Activated T-cell treated with anti-CD3 and anti-CD28 coated beads, Interleukin-2, amount 50 U/mL, for 48 hours (primary cell): ENCODE results near the gene NHS.

Experiments
- DNase-seq, 2 experiments: peaks; one replicate each; pipeline ENCODE4 v3.0.0-alpha.2; 2020

Gene NHS

DNA sequence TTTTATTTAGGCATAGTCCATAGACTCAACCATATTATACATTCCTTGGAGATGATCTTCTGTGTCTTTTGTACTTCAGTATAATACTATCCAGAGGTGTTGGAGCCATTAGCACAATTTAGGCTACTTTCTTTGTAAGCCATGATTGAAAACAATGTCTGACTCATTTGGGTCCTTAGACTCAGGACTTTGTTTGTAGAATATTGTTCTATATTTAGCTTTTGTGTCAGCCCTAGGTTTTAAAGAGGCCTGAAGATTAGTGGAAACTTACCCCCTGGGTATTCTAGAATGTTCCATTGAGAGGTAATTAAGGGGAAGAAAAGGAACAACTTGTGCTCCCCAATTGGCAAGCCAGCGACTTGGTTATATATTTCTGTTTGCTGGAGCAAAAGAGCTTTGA is 217.1 kb downstream of the NHS start:
- no peak for DNase-seq

DNA sequence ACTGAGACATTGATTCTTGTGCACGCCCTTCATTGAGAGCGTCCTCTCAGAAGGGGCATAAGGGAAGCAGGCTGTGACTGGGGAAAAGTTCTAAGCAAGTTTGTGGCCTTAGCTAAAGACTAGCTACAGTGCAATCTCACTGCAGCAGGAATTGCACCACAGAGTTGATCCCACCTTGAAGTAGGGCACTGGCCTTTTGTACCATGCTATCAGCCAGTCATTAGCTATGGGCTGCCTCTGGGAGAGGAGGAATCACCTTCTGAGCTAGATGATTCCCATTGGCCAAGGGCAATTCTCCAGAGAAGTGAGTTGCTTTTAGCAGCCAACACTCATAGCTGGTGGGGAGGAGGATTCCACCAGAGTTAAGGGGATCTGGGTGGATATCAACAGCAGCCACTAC is 219.7 kb downstream of the NHS start:
- DNase-seq, result no peak

DNA sequence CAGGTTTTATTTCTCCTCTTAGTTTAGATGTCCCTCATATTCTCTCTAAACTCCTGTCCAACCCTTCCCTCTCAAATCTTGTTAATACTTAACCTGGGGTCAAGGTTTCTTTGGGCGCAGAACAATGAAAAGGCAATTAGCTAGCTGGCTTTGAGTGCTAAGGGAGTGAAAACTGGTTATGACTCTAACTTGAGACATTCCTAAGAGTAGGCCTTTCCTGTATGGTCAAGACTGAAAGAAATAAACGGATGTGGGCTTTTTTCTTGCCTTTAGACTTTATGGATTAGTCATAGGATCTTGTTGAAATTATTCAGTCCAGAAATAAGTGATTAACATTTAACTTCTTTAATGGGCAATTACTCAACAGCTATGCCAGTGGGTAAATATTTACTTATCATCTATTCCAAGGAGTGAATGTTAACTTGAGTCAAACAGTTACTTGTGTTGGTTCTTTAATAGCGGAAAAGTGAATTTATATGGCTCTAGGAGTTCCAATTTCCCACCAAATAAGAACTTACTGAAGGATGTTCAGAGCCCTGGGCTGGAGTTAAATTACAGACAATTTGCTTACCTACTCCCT is 220.5 kb downstream of the NHS start:
- DNase-seq, result no peak

DNA sequence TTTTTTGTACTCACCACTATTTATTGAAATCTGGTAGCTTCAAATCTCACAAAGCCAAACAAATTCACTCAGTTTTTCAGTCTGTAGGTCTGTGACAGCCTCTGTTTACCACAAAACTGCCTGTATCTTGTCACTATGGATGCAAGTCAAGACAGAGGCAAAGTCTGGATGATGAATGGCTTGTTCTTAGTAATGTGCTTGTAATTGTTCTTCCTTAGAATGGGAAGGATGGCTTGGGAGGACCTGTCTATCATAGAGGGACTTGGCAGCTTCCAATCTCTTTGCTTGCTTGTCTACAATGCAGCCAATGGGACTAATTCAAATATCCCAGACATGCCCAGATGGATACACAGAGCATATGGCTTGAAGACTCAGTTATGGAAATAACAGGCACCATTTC is 221.1 kb downstream of the NHS start:
- DNase-seq, result no peak

DNA sequence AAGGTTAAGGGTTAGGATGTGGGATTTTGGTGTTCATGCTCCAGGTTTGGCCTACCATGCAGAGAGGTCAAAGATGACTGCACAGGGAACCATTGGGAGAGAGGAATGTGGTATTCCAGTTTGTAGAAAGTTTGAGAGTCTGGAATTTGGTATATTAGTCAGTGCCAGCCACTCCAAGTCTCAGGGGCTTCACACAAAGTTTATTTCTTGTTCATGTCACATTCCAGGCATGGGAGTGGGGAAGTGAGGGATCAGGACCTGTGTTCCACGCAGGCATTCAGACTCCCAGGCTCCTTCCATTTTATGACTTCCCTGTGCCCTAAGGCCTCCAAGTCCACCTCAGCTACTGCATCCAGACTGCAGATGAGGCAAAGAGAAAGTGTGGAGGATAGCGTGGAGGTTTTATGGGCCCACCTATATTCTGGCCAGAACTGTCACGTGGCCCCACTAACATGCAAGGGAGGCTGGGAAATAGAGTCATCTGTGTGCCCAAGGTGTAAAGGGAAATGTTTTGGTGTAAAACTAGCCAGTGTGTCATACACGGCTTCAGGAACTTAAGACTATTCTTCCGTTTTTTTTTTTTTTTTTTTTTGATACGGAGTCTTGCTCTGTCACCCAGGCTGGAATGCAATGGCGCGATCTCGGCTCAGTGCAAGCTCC is 221.7 kb downstream of the NHS start:
- DNase-seq, result no peak

DNA sequence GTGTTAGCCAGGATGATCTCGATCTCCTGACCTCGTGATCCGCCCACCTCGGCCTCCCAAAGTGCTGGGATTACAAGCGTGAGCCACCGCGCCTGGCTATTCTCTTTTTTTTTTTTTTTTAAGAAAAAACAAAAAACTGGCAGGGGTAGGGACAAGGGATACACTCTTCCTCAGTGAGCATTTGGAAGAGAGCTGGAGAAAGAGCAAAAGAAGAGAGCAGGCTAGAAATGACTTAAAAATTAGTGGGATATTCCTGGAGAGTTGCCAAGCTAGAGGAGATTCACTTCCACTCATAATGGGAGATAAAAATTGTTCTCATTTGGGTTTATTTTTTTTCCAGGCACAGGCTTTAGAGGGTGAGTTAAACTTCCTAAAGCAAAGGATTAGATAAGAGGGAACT is 222.3 kb downstream of the NHS start:
- DNase-seq, result no peak

DNA sequence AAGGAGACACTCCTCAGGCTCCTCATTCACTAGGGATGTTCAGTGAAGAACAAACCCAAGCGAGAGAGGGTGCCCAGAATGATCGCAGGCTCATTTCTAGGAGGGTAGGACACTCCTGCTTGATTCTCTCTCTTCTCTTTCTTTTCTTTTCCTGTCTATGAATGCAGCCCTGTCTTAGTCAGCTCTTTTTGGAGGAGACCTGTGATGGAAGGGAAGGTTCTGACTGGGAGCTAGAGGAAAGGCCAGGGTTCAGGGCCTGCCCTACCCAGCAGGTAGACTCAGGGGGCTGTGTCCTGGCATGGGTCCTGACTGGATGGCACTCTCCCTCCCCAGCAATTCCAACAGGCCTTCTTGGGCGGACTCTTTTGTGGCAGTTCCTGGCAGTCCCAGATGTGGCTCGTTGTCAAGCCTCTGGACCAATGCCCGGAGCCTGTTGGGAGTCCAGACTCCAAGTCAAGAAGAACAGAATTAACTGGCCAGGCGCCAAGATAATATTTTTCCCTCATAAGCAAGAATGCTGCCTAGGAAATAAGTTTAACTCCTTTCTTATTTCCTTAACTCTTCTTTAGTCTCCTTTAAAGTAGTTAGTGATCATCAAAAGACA is 222.9 kb downstream of the NHS start:
- DNase-seq, result no peak

DNA sequence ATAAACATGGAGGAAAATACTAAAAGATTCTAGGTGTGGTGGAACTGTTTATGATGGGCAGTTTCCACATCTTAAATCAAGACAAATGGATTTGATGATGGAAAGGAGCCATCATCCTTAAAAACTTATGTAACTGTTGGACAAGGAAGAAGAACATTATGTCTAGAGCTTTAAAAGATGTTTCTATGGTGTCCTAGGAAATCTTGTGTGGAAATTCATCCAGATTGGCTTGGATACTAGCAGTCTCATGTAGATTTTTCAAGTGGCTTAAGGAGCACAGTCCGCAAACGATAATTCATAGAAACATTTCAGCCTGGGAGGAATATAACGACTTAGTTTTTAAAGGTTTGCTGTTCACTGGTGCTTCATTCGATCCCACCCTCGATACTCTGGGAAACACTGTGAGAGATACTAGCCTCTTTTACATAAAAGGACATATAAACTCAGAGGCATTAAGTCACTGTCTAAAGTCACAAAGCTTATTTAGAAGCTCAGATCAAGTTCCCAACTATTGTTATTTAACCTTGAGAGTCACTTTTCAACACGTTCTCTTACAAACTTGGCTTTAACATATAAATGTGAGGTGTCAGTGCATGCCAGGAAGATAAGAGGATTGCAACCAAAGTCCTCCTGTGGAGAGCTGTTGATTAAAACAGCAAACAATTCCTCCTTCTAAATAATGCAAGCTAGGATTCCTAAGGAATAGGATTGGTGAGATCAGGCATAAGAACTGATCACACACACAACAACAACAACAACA is 226.6 kb downstream of the NHS start:
- DNase-seq, result no peak

DNA sequence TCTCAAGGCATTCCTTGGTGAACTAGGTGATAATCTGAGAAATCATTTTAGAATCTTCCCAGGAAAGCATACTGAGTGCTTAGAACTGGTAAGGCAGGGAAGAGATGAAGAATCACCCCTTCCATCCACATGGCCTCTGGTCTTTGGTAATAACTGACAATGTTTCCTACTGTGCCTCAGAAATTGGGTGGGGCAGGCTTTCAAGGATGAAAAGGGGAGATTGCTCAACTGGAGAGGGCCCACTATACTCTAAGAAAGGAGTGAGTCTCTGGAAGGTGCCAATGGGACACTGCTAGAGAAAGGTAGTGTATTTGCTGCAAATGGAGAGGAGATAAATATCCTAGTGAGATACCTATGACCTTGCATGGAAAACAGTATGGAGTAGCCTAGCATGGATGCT is 227.2 kb downstream of the NHS start:
- no peak for DNase-seq

DNA sequence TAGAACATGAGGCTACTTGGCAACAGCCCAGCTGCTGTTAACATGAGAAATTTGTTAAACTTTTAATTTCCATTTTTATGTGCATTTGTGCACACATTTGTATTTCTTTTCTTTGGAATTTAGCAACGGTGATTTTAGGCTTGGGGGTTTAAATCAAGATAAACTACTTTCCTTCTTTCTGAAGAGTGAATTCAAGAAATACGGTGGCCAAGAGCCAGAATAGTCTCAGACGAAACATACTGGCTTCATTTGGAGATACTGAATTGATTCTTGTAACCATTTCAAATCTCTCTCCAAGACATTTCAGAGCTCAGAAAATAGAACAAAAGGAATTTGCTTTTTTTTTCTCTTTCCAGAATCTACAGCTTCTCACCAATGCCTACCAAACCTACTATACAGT is 228.2 kb downstream of the NHS start:
- no peak for DNase-seq

DNA sequence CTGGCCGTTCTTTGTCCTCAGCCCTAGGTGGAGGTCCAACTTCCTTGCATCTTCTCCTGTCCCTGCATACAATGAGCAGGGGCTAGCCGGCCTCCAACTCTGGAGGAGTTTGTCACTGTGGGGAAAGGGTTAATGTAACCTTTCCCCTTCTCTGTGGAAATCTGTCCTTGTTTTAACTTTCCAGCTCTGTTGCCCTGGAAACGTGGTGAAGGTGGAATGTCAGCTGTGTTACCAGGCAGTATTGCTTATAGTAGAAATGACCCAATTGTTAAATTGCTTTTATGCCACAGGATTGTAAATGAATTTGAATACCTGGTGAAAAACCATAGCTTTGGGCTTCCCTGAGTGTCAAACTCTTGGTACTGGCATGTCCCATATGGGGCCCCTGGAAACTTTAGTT is 230.7 kb downstream of the NHS start:
- no peak for DNase-seq

DNA sequence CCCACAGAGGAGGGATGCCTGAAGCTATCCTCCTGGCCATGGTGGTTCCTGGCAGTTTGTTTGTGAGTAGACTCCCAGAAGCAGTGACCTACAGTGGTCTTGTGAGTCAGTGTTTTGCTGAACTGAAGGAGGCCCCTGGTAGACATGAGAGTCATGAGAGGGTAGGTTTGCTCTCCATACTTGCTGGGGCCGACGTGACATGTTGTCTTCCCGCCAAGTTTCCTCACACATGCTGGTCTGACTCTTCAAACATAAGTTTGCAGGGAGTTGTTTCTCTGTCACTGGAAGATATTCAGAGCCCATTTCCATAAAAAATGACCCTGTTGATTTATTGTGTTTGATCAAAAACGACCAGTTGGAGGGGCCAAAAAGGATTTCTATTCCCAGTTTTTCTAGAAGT is 231.2 kb downstream of the NHS start:
- no peak for DNase-seq

DNA sequence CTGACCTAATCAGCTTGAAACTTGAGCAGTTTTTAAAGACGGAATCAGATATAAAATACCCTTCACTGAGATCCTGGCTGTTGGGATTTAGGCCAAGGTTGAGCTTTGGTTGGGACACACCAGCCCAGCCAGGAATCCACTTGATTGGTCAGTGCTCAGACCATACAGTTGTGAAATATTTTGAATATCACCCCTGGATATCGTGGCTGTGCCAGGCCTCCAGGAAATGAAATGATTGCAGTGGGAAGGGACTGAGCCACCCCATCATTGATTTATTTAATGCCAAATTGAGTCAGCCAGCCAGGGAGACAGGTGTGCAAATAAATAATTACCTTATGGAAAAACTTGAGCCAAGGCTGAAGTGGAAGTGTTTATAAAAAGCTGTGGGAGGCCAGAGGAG is 233.9 kb downstream of the NHS start:
- no peak for DNase-seq

DNA sequence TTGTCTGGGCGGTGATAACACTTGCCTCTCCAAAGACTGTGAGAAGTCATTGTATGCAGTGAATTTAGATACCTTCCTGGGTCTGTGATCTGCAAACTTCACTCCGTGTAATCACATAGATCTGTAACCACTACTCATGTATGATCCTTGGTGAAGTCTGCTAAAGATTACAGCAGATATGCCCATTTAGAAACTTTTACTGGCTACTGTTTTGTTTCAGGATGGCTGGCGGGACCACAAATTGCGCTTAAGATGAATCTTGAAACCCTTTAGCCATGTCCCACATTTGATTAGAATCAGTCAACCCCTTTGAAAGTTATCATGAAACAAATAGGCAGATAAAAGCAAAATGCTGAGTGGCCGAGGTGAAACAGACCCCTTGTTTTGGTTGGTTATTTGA is 235.8 kb downstream of the NHS start:
- no peak for DNase-seq

DNA sequence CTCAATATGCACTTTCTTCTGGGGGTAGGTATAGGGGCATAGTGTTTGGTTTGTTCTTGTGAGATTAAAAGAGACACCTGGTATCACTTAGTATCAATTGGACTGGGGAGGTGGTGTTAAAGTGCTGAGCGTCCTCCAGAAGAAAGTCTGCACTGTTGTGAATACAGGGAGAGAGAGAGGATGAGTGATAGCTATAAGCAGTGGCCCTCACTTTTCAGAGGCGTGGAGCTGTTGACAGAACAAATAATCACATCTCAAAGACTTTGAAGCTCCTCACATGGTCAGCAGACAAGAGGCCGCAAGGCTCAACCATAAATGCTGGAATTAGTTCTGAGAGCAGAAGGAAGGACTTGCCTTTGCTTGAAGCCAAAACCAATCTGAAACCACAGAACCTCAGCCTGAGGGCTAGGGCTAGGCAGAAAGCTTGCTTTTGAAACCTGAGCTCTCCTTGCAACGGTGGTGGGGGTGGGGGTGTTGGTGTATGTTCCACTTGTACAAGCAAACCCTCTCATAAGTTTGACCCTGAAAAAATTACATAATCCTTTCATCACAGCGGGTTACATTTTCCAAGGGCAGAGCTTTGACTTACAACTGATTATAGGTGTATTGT is 239.1 kb downstream of the NHS start:
- DNase-seq, result no peak

DNA sequence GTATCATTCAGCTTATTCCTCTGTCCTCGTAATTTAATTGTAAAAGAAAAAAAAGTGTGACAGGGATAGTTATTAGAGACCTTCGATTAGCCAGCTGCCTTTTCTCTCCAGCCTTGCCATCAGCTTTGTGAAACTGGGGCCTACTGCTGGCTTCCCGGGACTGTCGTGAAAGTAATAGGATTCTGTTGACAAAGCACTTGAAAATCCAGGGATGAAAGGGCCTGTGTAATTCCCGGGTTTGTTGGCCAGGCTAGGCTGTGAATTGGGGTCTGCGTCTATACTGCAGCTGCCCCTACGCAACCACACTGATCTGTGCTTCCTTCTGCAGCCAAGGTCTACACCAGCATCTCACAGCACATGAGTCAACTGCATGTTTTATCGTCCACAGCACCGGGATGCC is 241.9 kb downstream of the NHS start:
- DNase-seq, result no peak

DNA sequence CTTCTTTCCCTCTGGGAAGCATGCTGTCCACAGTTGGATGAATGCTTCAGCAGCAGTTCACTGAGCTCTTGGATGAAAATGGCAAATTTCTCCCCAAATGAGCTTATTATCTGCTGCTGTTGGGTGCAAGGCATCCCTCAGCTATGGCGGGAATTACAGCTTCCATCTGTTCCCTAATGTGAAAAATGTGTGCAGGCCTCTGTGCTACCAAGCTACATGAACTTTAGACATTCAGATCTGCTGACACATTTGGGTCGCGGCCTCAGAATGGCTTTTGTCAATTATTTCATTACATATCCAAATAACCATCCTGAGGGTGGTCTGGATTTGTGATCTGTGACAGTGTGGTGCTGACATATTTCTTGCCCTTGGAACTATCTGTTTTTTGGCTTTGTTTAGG is 242.8 kb downstream of the NHS start:
- no peak for DNase-seq

DNA sequence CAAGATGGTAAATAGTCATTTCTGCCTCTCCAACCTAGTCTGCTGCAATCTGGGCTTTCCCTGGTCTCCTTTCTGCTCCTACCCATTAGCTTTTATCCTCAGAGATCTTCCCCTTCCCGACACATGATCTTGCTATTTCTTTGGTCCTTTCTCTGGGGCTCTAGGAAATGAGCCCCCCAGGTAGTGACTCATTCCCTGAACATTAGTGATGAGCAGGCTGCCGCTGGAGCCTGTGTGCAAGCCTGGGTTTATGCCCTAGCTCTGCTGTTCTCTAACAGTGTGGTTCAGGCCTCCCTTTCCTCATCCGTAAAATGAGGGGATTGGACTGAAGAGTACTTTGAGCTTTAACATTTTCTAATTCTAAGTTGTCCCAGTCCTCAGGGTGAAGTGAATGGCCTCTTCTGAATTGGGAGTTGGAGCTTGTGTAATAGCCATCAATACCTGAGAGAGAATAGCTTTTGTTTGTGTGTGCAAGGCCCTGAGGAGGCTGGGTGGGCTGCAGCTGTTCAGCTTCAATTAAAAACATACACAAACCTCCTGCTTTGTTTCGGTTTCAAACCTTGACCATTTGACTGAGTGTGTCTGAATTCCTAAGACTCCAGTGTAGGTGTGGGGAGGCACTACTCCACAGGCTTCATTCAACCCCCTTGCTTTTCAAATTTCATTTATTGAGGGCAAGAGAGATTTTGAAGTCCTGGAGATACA is 246.7 kb downstream of the NHS start:
- DNase-seq, result no peak

DNA sequence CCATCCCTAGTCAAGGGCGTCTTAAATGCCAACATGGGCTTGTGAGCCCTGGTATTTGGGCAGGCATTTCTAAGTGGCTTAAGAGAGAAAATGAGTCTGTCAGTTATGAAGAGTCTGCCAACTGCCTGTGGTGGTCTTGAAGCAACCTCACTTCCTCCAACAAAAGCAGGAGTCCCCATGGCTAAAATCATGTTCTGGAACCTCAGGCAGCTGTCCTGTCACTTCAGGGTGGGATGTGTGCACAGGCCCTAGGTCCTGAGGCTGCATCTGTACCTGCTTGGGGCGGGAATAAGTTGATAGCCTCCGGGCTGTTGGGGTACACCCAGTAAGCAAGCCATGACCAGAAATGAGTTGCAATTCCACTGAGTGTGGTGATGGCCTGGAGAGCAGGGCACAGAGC is 247.3 kb downstream of the NHS start:
- no peak for DNase-seq

DNA sequence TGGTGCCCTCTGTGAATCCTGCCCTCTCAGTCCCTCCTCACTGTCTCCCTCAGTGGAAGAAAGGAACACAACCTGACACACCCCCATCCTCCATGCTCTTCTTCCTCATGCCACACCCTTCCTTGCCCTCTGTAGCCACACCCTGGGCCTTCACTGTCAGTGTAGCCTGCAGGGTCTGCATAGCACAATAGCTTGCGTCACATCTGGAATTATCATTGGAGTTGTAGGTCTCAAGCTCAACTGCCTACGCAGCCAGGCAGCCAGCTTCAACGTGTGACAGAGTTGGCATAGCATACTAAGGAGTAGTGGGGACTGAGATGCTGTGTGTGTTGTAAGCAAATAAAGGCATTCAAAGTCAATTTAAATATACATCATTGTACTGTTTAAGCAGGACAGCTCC is 248.8 kb downstream of the NHS start:
- DNase-seq, result no peak

DNA sequence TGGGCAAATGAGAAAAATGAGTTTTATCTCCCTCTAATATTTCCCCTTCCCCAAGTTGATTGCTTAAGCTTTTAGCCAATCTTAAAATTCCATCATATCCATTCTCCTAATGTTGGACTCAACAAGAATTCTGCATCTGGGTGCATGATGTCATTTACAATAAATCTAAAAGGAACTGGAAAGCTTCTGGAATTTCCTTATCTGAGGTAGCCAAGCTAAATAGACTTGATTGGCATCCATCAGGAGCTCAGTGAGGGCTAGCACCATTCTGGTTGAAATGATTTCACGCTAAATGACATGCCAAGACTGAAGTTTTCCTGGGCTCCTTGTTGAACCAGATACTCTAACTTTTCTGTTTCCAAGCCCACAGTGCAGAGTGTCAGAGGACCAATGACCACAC is 252.0 kb downstream of the NHS start:
- no peak for DNase-seq

DNA sequence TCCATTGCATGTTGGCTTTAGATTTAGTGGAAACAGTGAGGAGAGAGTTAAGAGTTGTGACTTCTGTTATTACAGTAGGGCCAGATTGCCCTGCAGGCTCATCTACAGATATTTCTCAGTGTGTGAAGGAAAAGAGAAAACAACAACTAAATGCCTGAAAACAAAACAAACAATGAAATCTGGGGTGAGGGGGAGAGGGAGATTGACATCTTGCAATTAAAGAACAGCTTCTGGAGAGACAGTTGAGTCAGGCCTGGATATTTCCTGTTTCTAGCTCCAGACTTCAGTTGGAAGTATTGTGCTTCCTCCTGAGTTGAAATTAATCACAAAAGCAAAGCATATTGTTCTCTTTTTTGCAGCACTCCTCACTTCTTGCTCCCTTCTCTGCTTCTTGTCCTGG is 254.0 kb downstream of the NHS start:
- no peak for DNase-seq

DNA sequence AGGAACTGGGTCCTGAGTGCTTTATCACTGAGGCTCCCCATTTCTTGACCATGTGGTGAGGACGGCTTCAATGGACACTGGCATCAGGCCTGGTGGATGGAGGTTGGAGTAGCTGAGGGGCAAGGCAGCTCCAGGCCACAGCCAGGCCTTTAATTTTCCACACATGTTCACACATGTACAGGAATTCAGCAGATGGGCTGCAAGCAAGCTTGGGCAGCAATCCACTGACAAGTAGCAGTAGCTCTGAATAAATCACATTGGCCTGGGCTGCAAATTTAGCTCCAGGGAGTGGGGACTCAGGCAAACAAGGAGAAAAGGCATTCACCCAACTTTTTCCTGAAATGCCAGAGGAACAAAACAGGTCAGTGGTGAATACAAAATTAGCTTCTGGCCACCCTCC is 254.5 kb downstream of the NHS start:
- DNase-seq, result no peak
